Mucosa of rectum (tissue), 2 donors: ENCODE results near the gene CTRB2.

Experiments
- H3K27ac ChIP-seq, 2 donors: one replicate each; pipeline ENCODE4 v1.7.0; 2013; ENCODE audit warnings: inconsistent platforms in 2 of 2, low read depth in 2 of 2, low read length in 2 of 2
- H3K27me3 ChIP-seq, 2 donors: one replicate each; pipeline ENCODE4 v1.7.0; 2013; ENCODE audit warnings: low read length in 2 of 2; ENCODE audit not compliant: control insufficient read depth in 2 of 2, insufficient read depth in 2 of 2
- H3K36me3 ChIP-seq, 2 donors: one replicate each; pipeline ENCODE4 v1.7.0; 2013; ENCODE audit warnings: low read length in 2 of 2; ENCODE audit not compliant: control insufficient read depth in 2 of 2, insufficient read depth in 2 of 2
- H3K4me1 ChIP-seq, 2 donors: one replicate each; pipeline ENCODE4 v1.7.0; 2013; ENCODE audit warnings: low read length in 2 of 2, mild to moderate bottlenecking in 1 of 2; ENCODE audit not compliant: control insufficient read depth in 2 of 2, insufficient read depth in 2 of 2
- H3K4me3 ChIP-seq, 2 donors: one replicate each; pipeline ENCODE4 v1.7.0; 2013; ENCODE audit warnings: low read length in 2 of 2
- H3K9ac ChIP-seq, 2 donors: one replicate each; pipeline ENCODE4 v1.7.0; 2013; ENCODE audit warnings: low read length in 2 of 2, low read depth in 1 of 2, mild to moderate bottlenecking in 1 of 2
- H3K9me3 ChIP-seq, 2 donors: one replicate each; pipeline ENCODE4 v1.7.0; 2013; ENCODE audit warnings: low read length in 2 of 2; ENCODE audit not compliant: control insufficient read depth in 2 of 2
- donor health status: healthy.
- donor health status: Normal muscosa, but diverticular disease.

The CTRB2 gene

DNA sequence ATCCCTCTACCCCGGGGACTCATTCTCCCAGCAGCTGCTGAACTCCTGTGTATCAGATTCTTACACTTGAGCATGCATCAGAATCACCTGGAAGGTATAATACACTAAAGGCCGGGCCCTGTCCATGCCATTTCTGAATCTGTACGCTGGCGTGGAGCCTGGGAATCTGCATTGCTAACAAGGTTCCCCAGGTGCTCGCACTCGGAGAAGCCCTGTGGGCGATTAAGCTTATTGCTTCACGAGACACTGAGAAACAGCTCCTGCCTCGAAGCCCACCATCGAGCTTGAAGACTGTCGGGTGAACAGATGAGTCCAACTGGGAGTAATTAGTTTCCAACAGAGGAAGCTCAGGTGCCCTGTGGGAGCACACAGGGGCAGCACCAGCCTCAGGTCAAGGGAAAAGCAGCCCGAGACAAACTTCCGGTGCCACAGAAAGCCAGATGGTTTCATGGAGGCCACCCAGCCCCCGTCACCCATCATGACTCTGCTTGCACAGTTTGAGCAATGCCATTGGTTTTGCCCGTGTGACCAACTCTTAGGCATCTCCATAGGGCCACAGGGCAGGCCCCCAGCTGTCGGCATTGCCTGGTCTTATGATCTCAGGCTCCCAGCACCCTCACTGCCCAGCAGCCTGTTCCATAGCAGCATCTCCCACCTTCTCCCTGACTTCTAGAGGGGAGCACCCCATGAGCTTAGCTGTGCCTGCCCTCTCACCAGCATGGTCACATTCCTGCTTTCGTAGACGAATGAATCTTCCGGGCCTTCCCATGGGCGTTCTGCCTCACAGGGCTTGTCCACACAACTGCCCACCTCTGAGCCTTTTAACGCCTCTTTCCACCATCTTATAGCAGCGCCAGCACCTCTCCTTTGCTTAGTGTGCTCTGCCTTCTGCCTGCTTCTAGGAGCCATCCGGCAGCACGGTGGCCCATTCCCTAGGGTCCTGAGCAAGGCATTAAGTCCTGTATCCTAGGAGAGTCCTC lies 10.9 kb downstream of the CTRB2 start:
- Histone ChIP-seq H3K4me1 (peaks cover 4 to 5% of the 10 kb centered on the region in 2 donors), H3K27me3 (peaks cover 6% of the 10 kb centered on the region in 2 donors), H3K36me3 (no peaks in the 10 kb centered on the region), H3K4me3 (no peak overlapping the region), H3K27ac (no peak overlapping the region), H3K9me3 (no peaks in the 10 kb centered on the region), H3K9ac (no peak overlapping the region)

DNA sequence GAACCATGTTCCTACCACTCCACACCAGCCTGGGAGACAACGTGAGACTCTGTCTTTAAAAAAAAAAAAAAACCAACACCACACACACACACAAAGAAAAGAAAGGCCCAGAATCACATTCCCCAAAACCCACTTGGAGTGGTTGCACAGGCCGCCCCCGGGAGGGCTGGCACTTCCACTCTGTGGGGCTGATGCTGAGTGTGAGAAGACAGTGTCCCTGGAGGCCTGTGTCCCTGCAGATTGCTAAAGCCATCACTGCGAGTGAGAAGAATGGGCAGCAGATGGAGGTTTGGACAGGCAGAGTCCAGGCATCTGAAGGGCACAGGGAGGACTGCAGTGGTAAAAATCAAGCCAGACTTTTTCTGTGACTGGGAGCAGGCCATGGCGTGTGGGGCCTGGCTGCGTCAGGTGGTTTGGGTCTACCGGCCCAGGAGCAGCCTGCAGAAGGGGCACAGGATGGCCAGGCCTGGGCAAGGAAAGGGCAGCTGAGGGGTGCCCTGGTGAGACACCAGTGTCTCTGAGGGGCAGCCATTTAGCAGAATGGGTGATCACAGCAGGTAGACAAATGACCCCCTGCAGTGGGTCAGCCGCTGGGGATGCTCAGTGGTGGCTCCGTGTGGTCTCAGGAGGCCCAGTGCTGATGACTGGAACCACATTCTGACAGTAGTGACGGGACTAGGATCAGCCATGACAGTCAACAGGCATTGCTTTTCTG lies 13.1 kb downstream of the CTRB2 start:
- Histone ChIP-seq H3K9me3 (no peaks in the 10 kb centered on the region), H3K27ac (no peak overlapping the region), H3K36me3 (no peaks in the 10 kb centered on the region), H3K9ac (no peak overlapping the region), H3K27me3 (peaks cover 6% of the 10 kb centered on the region in 2 donors), H3K4me3 (no peak overlapping the region), H3K4me1 (peaks cover 2 to 13% of the 10 kb centered on the region in 2 donors)

DNA sequence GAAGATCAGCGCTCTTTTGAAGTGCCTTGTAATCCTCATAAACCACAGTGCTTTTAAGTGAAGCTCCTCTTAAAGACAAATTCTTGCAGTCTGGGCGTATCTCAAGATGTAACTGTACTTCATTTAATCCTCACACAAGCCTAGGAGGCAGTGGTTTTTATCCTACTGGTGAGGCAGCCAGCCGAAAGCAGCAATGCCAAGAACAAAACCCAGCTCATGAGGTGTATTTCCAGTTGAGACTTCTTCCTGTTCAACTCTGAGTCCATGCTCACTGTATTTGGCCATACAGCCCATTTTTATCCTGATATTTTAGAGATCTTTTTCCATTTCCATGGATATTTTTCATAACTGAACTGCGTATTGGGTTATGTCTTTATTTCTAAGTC lies 13.7 kb downstream of the CTRB2 start:
- no peaks in the 10 kb centered on the region for H3K36me3 ChIP-seq
- no peak overlapping the region for H3K27ac ChIP-seq
- H3K9ac ChIP-seq = no peak overlapping the region
- no peak overlapping the region for H3K4me3 ChIP-seq
- H3K9me3 ChIP-seq = no peaks in the 10 kb centered on the region
- peaks cover 6% of the 10 kb centered on the region in 2 donors for H3K27me3 ChIP-seq
- peaks cover 3 to 18% of the 10 kb centered on the region in 2 donors for H3K4me1 ChIP-seq

DNA sequence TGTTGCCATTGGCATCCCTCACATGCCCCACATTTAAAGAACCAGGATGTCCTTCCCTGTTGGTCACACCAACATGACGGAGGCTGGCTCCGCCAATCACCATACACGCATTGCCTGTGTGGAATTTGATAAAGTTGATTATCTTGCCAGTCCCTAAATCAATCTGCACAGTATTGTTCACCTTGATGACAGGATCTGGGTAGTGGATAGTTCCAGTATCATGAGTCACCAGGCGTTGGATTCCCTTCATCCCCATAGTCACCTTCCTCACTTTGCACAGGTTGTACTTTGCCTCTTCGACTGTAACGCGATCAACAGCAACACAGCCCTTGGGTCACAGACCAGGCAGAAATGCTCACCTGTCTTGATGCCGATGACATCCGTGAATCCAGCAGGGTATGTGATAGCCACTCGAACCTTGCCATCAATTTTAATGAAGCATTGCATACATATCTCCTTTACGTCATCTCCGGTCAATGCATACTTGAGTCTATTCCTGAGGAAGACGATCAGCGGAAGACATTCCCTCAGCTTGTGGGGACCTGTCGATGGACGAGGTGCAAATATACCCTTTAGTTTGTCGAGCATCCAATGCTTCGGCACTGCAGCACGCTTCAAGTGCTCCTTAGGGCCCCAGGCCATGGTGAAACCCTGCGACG lies 14.2 kb downstream of the CTRB2 start:
- no peak overlapping the region for H3K27ac ChIP-seq
- H3K4me3 ChIP-seq = no peak overlapping the region
- no peaks in the 10 kb centered on the region for H3K36me3 ChIP-seq
- H3K4me1 ChIP-seq = peaks cover 3 to 14% of the 10 kb centered on the region in 2 donors
- H3K9ac ChIP-seq = no peak overlapping the region
- H3K27me3 ChIP-seq = peaks cover 2% of the 10 kb centered on the region in 2 donors
- no peaks in the 10 kb centered on the region for H3K9me3 ChIP-seq

DNA sequence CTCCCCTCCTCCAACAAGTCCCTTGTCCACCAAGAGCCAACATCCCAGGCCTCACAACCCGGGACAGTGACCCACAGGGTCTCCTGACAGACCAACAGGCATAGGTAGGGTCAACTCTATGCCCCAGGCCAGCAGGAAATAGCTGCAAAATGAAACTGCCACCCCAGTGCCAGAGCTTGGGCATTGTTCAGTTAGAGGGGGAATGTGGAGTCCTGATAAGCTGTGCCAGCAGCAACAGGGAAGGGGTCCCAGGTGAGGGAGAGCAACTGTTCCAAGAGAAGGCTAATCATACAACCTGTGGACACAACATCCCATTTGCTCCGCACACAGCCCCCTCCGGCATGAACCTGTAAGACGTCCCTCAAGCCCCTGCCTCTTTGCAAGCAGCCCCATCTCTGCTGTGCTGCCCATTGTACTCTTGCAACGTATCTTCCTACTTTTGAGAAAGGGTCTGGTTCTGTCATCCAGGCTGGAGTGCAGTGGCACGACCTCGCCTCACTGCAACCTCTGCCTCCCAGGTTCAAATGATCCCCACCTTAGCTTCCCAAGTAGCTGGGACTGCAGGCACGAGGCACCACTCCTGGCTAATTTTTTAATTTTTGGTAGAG lies 17.2 kb downstream of the CTRB2 start:
- Histone ChIP-seq H3K9ac (no peak overlapping the region), H3K36me3 (no peaks in the 10 kb centered on the region), H3K27ac (no peak overlapping the region), H3K27me3 (no peaks in the 10 kb centered on the region), H3K4me1 (peaks cover 3 to 13% of the 10 kb centered on the region in 2 donors), H3K9me3 (no peaks in the 10 kb centered on the region), H3K4me3 (no peak overlapping the region)

DNA sequence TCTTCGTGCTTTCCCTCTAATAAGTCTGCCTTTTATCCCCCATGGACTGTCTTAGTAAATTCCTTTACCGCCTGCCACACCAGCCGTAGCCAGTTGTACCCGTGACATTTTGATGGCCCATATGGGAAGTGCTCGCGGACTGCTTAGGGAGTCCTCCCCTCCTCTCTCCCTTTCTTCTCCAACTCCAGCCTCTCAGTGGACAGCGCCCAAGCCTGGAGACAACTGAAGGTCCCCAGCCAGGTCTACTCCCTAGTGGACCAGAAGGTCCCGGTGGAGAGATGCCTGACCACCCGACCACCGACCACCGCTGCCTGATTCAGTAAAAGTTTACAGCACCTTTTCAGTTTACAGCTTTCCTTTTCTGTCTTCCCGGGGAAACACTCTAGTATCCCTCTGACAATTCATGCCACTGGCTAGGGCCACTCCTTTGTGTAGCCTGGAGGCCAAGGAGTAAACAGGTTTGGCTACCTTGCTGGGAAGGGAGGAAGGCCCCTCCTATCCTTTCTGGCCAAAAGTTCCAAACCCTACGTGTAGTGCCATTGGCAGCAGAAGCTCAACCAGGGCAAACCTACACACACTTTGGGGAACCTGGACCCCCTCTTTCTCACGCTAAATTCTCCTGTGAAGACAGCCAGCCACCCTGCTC lies 18.0 kb downstream of the CTRB2 start:
- Histone ChIP-seq H3K4me1 (peaks cover 3 to 13% of the 10 kb centered on the region in 2 donors), H3K4me3 (no peak overlapping the region), H3K9ac (no peak overlapping the region), H3K27ac (no peak overlapping the region), H3K9me3 (no peaks in the 10 kb centered on the region), H3K27me3 (no peaks in the 10 kb centered on the region), H3K36me3 (no peaks in the 10 kb centered on the region)

DNA sequence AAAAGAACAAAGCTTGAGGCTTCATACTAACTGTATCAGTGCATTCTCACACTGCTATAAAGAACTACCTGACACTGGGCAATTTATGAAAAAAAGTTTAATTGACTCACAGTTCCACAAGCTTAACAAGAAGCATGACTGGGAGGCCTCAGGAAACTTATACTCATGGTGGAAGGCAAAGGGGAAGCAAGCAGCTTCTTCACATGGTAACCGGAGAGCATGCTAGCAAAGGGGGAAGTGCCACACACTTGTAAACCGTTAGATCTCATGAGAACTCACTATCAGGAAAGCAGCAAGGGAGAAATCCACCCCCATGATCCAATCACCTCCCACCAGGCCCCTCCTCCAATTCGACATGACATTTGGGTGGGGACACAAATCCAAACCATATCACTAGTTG lies 25.3 kb downstream of the CTRB2 start:
- no peak overlapping the region for H3K27ac ChIP-seq
- H3K36me3 ChIP-seq = no peaks in the 10 kb centered on the region
- H3K4me3 ChIP-seq = no peak overlapping the region
- peaks cover under 1 to 5% of the 10 kb centered on the region in 2 donors for H3K9me3 ChIP-seq
- no peaks in the 10 kb centered on the region for H3K4me1 ChIP-seq
- H3K27me3 ChIP-seq = no peaks in the 10 kb centered on the region
- no peak overlapping the region for H3K9ac ChIP-seq

DNA sequence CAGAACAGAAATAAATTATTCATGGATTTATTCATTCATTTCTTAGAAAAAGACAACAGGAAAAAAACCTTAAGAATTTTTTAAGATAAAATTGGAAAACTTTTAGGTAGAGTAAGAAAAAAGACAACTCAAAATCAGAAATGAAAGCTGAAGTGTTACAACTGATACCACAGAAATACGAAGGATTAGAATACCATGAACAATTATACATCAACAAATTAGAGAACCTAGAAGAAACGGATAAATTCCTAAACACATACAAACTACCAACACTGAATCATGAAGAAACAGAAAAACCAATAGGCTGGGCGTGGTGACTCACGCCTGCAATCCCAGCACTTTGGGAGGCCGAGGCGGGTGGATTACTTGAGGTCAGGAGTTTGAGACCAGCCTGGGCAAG lies 27.8 kb downstream of the CTRB2 start:
- Histone ChIP-seq H3K36me3 (no peaks in the 10 kb centered on the region), H3K9me3 (peaks cover 4 to 9% of the 10 kb centered on the region in 2 donors), H3K4me3 (no peak overlapping the region), H3K4me1 (no peaks in the 10 kb centered on the region), H3K9ac (no peak overlapping the region), H3K27ac (no peak overlapping the region), H3K27me3 (no peaks in the 10 kb centered on the region)

DNA sequence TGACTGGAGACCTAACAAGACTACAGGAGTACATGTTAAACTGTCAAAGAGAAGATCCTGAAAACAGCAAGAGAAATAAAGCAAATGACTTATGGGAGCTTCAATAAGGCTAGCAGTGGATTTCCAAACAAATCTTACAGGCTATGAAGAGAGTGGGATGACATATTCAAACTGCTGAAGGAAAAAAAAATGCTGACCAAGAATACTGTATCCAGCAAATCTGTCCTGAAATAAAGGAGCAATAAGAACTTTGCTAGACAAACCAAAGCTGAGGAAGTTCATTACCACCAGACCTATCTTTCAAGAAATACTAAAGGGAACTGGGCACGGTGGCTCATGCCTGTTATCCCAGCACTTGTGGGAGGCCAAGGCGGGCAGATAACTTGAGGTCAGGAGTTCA lies 30.0 kb downstream of the CTRB2 start:
- H3K27me3 ChIP-seq = no peaks in the 10 kb centered on the region
- H3K4me3 ChIP-seq = no peak overlapping the region
- H3K9me3 ChIP-seq = peaks cover 13 to 15% of the 10 kb centered on the region in 2 donors
- H3K36me3 ChIP-seq = no peaks in the 10 kb centered on the region
- H3K4me1 ChIP-seq = no peaks in the 10 kb centered on the region
- H3K27ac ChIP-seq = no peak overlapping the region
- H3K9ac ChIP-seq = no peak overlapping the region
